Adrenal gland (tissue), 12 donors: ENCODE measurements around the gene ODAD4. TPM values are rescaled to one million over a fixed set of nuclear protein-coding genes. Genes with fewer than 3 reads are reported as not detected.
A peak's percentile ranks its signal among the peaks of the same experiment; 100 is the strongest.

ENCODE experiments used
- DNase-seq, 7 donors: peaks; one replicate each; pipeline ENCODE4 v3.0.0-alpha.2; 2019 to 2020
- H3K27ac ChIP-seq, 5 donors: fragments of 200-600 bp; sonication (generic) in 4 of 5; 1 replicate in 3 of 5; 2 replicates in 2 of 5; pipeline versions ENCODE4 v1.5.1 to v1.8.0; 2016 to 2020; ENCODE audit warnings: mild to moderate bottlenecking in 1 of 5
- H3K27me3 ChIP-seq: fragments of 200-600 bp; 2 replicates; pipeline ENCODE4 v1.8.0; 2021
- H3K36me3 ChIP-seq, 2 donors: fragments of 200-600 bp; replicated peaks in 1 of 2; 1 replicate in 1 of 2; 2 replicates in 1 of 2; pipeline versions ENCODE4 v1.5.1 to v1.8.0; 2018 to 2022
- H3K4me1 ChIP-seq, 2 donors: fragments of 200-600 bp; replicated peaks in 1 of 2; 1 replicate in 1 of 2; 2 replicates in 1 of 2; pipeline versions ENCODE4 v1.5.1 to v1.8.0; 2018 to 2021
- H3K4me3 ChIP-seq, 4 donors: fragments of 200-600 bp; sonication (generic) in 3 of 4; one replicate each; pipeline ENCODE4 v1.5.1; 2016 to 2018
- H3K9me3 ChIP-seq, 3 donors: fragments of 200-600 bp; sonication (generic) in 1 of 3; replicated peaks in 1 of 3; 1 replicate in 2 of 3; 2 replicates in 1 of 3; pipeline versions ENCODE4 v1.5.1 to v1.8.0; 2016 to 2021
- POLR2A ChIP-seq, 2 donors: fragments of 450-650 bp; IDR thresholded peaks; one replicate each; pipeline ENCODE4 v1.6.1; 2017; ENCODE audit warnings: antibody characterized with exemption in 2 of 2, mild to moderate bottlenecking in 2 of 2, moderate library complexity in 1 of 2
- WGBS, 4 donors: extraction: QIAGEN DNeasy Blood & Tissue Kit in 2 of 4; methylation state at CpG; one replicate each; pipeline versions ENCODE4 v1.1.5 to v1.1.7; 2013 to 2017; 5-methylcytosine and 5-hydroxymethylcytosine counted together
- intact Hi-C, 2 donors: fragments of 100-400 bp; cut with DNase I; formaldehyde crosslinking; loops; one replicate each; pipeline versions ENCODE4 v1.14.1 to v1.15.0; 2022 to 2023
- polyA plus RNA-seq, 3 donors: library from polyadenylated mRNA; stranded (reverse); fragments of 200-250 nt in 2 of 3; fragments of 350-450 nt in 1 of 3; fragmentation: Illumina TruSeq in 1 of 3; extraction: RNeasy Lipid Tissue Mini Kit (QIAGEN cat#74804) in 1 of 3; gene quantifications; one replicate each; pipeline ENCODE4 v1.2.3, GENCODE V29; 2013 to 2014
- total RNA-seq, 9 donors: library from RNA; depleted of rRNA in 4 of 9; stranded (reverse); fragments of >200 nt in 4 of 9; fragments of 120-200 nt in 1 of 9; fragmentation: NEBNext Ultra II Directional in 1 of 9; extraction: Animal tissue kit (Norgen Biotek cat#: 25700) in 1 of 9; gene quantifications; one replicate each; pipeline versions ENCODE4 v1.1.0 to v1.2.4, GENCODE V29; 2013 to 2023
- TF ChIP-seq, protein P1 (sequence below), 6 experiments: fragments of 450-650 bp in 4 of 6; fragments of 200-600 bp in 2 of 6; sonication (generic) in 1 of 6; IDR thresholded peaks; 1 replicate in 5 of 6; 2 replicates in 1 of 6; pipeline versions ENCODE4 v1.5.1 to v1.8.0; 2016 to 2021; ENCODE audit warnings: antibody characterized with exemption in 6 of 6, mild to moderate bottlenecking in 2 of 6, moderate library complexity in 1 of 6
- donor health status: healthy with polysubstance abuse.
- donor health status: Bipolar disorder and iron deficiency.
- donor health status: DM: yes; HTN: yes; CAD: no.
- donor health status: DM: no; HTN: no; CAD: no.
- donor health status: DM: no; HTN: no; CAD: no.
- donor health status: DM: yes; HTN: yes; CAD: no.

The ODAD4 gene
- total and polyA plus RNA-seq, 12 donors = 0.39 to 3.5 (median 0.61) TPM; not detected in 1

DNA sequence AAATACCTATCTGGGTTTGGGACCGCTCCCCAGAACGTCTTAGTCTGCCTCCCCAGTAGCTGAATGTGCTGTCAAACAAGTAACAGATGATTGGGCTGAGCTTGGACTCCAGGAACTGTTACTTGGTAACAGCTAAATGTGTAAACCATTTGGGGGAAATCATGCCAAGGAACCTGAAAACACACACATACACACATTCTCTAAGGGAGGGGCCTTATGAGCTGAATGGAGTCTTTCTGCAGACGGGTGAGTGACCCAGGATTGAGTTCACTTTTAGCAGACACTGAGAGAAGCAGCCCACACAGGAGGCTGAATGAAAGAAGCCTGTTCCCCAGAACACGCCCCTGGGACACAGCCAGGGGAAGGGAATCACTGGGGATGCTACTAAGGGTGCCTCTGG lies 13.2 kb upstream of the ODAD4 start:
- Histone ChIP-seq H3K9me3 (no peaks in the 10 kb centered on the region), H3K4me1 (peaks cover 9 to 27% of the 10 kb centered on the region in 2 donors), H3K4me3 (peak overlapping the region in 1 of 4 donors; percentile 99), H3K36me3 (peaks cover 0 to 15% of the 10 kb centered on the region in 2 donors), H3K27me3 (no peaks in the 10 kb centered on the region), H3K27ac (no peak overlapping the region)
- WGBS, 4 donors = 55 to 71% (median 64%) methylated on average over 4 of the region's 4 CpGs
- TF ChIP-seq POLR2A (IDR thresholded peaks at IDR 0.05) = no peak
- TF ChIP-seq, protein P1, sequence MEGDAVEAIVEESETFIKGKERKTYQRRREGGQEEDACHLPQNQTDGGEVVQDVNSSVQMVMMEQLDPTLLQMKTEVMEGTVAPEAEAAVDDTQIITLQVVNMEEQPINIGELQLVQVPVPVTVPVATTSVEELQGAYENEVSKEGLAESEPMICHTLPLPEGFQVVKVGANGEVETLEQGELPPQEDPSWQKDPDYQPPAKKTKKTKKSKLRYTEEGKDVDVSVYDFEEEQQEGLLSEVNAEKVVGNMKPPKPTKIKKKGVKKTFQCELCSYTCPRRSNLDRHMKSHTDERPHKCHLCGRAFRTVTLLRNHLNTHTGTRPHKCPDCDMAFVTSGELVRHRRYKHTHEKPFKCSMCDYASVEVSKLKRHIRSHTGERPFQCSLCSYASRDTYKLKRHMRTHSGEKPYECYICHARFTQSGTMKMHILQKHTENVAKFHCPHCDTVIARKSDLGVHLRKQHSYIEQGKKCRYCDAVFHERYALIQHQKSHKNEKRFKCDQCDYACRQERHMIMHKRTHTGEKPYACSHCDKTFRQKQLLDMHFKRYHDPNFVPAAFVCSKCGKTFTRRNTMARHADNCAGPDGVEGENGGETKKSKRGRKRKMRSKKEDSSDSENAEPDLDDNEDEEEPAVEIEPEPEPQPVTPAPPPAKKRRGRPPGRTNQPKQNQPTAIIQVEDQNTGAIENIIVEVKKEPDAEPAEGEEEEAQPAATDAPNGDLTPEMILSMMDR (IDR thresholded peaks at IDR 0.05) = no peak
- DNase-seq = no peak
- intact Hi-C loops = no loop called here

DNA sequence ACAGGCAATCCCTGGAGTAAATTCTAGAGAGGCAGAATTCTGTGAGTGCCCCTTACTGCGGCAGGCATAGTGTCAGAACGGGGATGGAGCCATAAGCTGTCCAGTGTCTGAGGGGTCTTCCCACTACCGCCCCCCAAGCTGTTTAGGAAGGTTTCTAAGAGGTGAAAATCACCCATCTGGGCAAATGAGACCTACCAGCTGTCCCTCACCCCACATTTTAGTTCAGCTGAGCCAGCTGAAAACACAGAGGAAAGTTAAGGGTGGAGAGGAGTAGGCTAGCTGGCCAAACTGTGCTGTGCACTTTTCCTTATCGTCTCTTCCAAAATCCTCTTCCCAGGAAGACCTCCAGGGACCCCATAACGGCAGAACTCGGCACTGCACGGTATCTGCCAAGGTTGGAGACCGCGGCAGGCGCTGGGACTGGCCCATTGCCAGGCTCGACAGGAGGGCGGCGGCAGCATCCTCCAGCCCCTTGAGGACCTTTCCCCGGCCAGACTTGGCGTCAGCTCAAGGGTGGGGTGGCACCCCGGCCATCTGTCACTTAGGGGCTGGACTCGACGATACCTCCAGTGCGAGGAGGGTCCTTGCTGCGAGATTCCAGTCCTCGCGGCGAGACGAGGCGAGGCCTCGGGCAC lies 12.6 kb upstream of the ODAD4 start:
- Histone ChIP-seq H3K4me3 (peak overlapping the region; percentile 33 to 99 (median 80)), H3K36me3 (peaks cover 0 to 9% of the 10 kb centered on the region in 2 donors), H3K9me3 (no peaks in the 10 kb centered on the region), H3K27ac (peak overlapping the region in 4 of 5 donors; percentile 58 to 97 (median 76)), H3K27me3 (no peaks in the 10 kb centered on the region), H3K4me1 (peaks cover 9 to 27% of the 10 kb centered on the region in 2 donors)
- intact Hi-C loops = no loop called here
- DNase-seq = peak; percentile 44 to 73 (median 58)
- 6 to 13% (median 8%) methylated on average over 13 to 26 of the region's 26 CpGs for WGBS, 4 donors
- no peak for TF ChIP-seq POLR2A (IDR thresholded peaks at IDR 0.05)
- TF ChIP-seq, protein P1 (IDR thresholded peaks at IDR 0.05) = no peak

DNA sequence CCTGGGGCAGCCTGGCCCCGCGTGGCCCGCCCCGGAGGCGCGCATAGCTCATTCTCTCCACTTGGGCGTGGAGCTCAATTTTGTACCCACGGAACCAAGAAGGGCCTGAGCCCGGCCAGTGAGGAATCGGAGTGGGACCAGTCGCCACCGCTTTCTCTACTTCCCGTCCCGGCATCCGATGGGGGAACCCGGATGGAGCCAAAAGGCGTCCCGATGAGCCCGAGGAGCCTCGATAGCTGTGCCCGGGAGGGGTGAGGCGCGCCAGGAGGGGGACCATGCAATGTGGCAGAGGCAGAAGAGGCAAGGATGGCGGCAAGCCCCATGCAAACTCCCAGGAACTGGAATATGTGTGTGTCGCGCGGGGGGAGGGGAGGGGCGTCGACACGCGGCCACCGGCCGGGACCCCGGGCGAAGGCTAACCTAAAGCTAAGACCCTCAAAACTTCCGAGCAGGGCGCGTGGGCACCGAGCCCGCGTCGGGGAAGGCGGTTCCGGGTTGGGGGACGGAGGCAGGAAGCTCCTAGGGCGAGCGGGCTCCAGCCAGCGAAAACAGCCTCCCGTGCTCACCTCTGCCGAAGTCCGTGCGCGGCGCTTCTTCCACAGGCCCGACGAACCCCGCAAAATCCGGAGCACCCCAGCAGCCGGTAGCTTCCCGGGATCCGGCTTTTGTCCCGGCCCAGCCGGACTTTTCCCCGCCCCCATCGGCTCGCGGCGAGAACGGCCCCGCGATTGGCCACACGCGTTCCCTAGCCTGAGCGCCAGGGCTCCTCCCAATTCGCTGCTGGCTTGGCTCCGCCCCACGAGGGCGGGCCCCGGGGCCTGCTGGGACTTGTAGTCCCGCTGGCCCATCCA lies 11.9 kb upstream of the ODAD4 start, which contains the start of gene ACLY:
Gene ACLY (minus strand): TSS at position 638 of the 851 bp plus-strand sequence. CDS start 5,078 bp downstream, outside the sequence.
- WGBS, 4 donors = 0% methylated on average over 9 to 80 of the region's 80 CpGs
- intact Hi-C loops = no loop called here
- TF ChIP-seq POLR2A (IDR thresholded peaks at IDR 0.05) = peak in 1 of 2 donors; percentile 54
- TF ChIP-seq, protein P1 (IDR thresholded peaks at IDR 0.05) = peak in 2 of 6 experiments; percentile 9 to 17
- H3K4me3 ChIP-seq = peak within 1 kb of the TSS; percentile 33 to 99 (median 80)
- DNase-seq = peak; percentile 97 to 98 (median 97)
- H3K36me3 ChIP-seq = peaks cover 0 to 1% of the 10 kb centered on the region in 2 donors
- H3K9me3 ChIP-seq = no peaks in the 10 kb centered on the region
- peaks cover 9 to 27% of the 10 kb centered on the region in 2 donors for H3K4me1 ChIP-seq
- H3K27ac ChIP-seq = peak within 1 kb of the TSS; percentile 34 to 97 (median 75)
- no peaks in the 10 kb centered on the region for H3K27me3 ChIP-seq
